Panc1 (cell line): ENCODE measurements around the gene KANSL3. TPM values are rescaled to one million over a fixed set of nuclear protein-coding genes. Genes with fewer than 3 reads are reported as not detected.

Experiments
- ATAC-seq: fragments of 200-7000 bp; cut with Tn5 transposase; 2 replicates; pipeline ENCODE4 v1.9.1; 2020; ENCODE audit warnings: mild to moderate bottlenecking, moderate library complexity
- BruUV-seq: library from RNA; stranded (reverse); fragments of 400-500 nt; replicated peaks from 2 replicates; lab custom pipeline; 2021; lab: Mats Ljungman, UMichigan
- CTCF ChIA-PET: fragments of 300-600 bp; sonication (Branson Sonifier 250); formaldehyde crosslinking; loops from one replicate; lab custom pipeline; 2022; ENCODE audit warnings: antibody characterized with exemption; lab: Charles Lee
- POLR2A ChIA-PET: fragments of 300-600 bp; sonication (Branson Sonifier 250); formaldehyde crosslinking; loops from one replicate; lab custom pipeline; 2022; ENCODE audit warnings: antibody characterized with exemption; lab: Charles Lee
- DNase-seq: peaks from one replicate; pipeline ENCODE4 v3.0.0-alpha.2; 2010; ENCODE audit warnings: low read depth, low spot score
- H3K27ac ChIP-seq: 2 replicates; pipeline ENCODE4 v1.5.1; 2011; ENCODE audit warnings: mild to moderate bottlenecking, low read length, inconsistent platforms
- H3K27me3 ChIP-seq: fragments of 200-500 bp; sonication (Bioruptor generic); 2 replicates; pipeline ENCODE4 v1.6.0; 2014; ENCODE audit warnings: low read length, inconsistent platforms; ENCODE audit not compliant: control insufficient read depth, insufficient read depth
- H3K36me3 ChIP-seq: fragments of 200-500 bp; sonication (Bioruptor generic); 2 replicates; pipeline ENCODE4 v1.5.1; 2014; ENCODE audit warnings: inconsistent platforms, mild to moderate bottlenecking, low read length, moderate library complexity; ENCODE audit not compliant: control insufficient read depth, insufficient read depth
- H3K4me1 ChIP-seq: 2 replicates; pipeline ENCODE4 v1.5.1; 2011; ENCODE audit warnings: inconsistent platforms, mild to moderate bottlenecking, low read length, moderate library complexity; ENCODE audit not compliant: control insufficient read depth, insufficient read depth
- H3K4me3 ChIP-seq, 2 experiments: 2 replicates each; pipeline ENCODE4 v1.5.1; 2011 to 2012; ENCODE audit warnings: low read depth in 2 of 2, low read length in 2 of 2, mild to moderate bottlenecking in 2 of 2, inconsistent platforms in 1 of 2, moderate library complexity in 1 of 2
- H3K9me3 ChIP-seq: fragments of 200-500 bp; sonication (Bioruptor generic); 2 replicates; pipeline ENCODE4 v1.5.1; 2014; ENCODE audit warnings: low read depth, mild to moderate bottlenecking, inconsistent platforms, low read length, moderate library complexity; ENCODE audit not compliant: control insufficient read depth, insufficient read depth
- POLR2AphosphoS5 ChIP-seq: IDR thresholded peaks from 2 replicates; pipeline ENCODE4 v1.6.1; 2012; ENCODE audit warnings: mild to moderate bottlenecking, low read depth, low read length, moderate library complexity
- SIN3A ChIP-seq: IDR thresholded peaks from 2 replicates; pipeline ENCODE4 v1.6.1; 2012; ENCODE audit warnings: low read depth, mild to moderate bottlenecking, low read length, moderate library complexity, borderline replicate concordance; ENCODE audit not compliant: insufficient read depth
- TCF7L2 ChIP-seq: IDR thresholded peaks from 2 replicates; pipeline ENCODE4 v1.6.1; 2011; ENCODE audit warnings: mild to moderate bottlenecking, low read depth, low read length, inconsistent platforms
- in situ Hi-C: cut with HindIII; loops from 2 replicates; pipeline ENCODE4 v1.10.0; 2016; ENCODE audit warnings: low sequenced_read_pairs, low pct_unique_long_range_greater_than_20kb
- intact Hi-C: fragments of 100-400 bp; cut with micrococcal nuclease; formaldehyde crosslinking; loops from one replicate; pipeline ENCODE4 v1.10.0; 2022; ENCODE audit not compliant: unreplicated experiment
- total RNA-seq: library from RNA; stranded (reverse); gene quantifications from one replicate; pipeline ENCODE4 v1.2.1, GENCODE V29; 2021; ENCODE audit not compliant: unreplicated experiment
- TF ChIP-seq, protein P1 (sequence below): fragments of 450-650 bp; IDR thresholded peaks from 2 replicates; pipeline ENCODE4 v1.5.1; 2017; ENCODE audit warnings: mild to moderate bottlenecking
- TF ChIP-seq, protein P2 (sequence below), 2 experiments: IDR thresholded peaks; 2 replicates each; pipeline ENCODE4 v1.6.1; 2011 to 2012; ENCODE audit warnings: low read depth in 2 of 2, control low read depth in 1 of 2, low read length in 1 of 2, mild to moderate bottlenecking in 1 of 2, moderate library complexity in 1 of 2; ENCODE audit not compliant: insufficient read depth in 1 of 2

KANSL3 gene
- total RNA-seq, 1 experiment from 2014 or later, result 50.3 TPM

DNA sequence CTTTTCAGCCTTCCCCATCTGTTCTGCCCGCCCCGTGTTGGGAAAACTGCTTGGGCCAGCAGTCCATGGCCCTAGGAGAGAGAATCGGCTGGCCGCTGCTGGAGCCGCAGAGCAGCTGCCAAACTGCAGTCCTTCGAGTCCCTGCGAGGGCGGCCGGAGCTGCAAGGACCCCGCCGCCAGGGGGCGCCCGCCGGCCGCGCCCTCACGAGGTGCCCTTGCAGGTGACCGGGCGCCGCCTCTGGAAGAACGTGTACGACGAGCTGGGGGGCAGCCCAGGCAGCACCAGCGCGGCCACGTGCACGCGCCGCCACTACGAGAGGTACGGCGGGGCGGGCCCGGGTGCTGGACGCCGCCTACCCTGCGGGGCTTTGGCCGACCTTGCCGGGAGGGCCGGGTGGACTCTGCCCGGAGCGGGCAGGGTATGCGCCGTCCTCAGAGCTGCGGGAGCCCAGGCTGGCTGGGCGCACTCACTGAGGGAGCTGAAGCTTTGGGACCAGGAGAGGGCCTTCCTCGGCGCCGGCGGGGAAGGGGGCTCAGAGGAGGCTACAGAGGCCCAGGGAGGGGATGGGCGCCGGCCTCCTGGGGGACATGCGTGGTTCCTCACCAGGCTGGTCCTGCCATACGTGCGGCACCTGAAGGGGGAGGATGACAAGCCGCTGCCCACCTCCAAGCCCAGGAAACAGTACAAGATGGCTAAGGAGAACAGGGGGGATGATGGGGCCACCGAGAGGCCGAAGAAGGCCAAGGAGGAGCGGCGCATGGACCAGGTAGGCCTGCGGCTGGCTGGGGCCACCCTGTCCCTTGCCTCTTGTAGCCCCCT, 87.9 kb downstream of the KANSL3 start:
- ATAC-seq (peak; percentile 69), DNase-seq (no peak)
- Histone ChIP-seq H3K4me1 (peaks cover 4% of the 10 kb centered on the region; the same call in 1 of the 2 replicates), H3K36me3 (no peaks in the 10 kb centered on the region), H3K27ac (no peak overlapping the region), H3K4me3 (no peak overlapping the region), H3K27me3 (no peaks in the 10 kb centered on the region), H3K9me3 (no peaks in the 10 kb centered on the region)
- TF ChIP-seq SIN3A, result no peak
- TF ChIP-seq, protein P1, sequence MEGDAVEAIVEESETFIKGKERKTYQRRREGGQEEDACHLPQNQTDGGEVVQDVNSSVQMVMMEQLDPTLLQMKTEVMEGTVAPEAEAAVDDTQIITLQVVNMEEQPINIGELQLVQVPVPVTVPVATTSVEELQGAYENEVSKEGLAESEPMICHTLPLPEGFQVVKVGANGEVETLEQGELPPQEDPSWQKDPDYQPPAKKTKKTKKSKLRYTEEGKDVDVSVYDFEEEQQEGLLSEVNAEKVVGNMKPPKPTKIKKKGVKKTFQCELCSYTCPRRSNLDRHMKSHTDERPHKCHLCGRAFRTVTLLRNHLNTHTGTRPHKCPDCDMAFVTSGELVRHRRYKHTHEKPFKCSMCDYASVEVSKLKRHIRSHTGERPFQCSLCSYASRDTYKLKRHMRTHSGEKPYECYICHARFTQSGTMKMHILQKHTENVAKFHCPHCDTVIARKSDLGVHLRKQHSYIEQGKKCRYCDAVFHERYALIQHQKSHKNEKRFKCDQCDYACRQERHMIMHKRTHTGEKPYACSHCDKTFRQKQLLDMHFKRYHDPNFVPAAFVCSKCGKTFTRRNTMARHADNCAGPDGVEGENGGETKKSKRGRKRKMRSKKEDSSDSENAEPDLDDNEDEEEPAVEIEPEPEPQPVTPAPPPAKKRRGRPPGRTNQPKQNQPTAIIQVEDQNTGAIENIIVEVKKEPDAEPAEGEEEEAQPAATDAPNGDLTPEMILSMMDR, result peak; percentile 96
- in situ Hi-C loops (no loop called here), intact Hi-C loops (no loop called here)
- ChIA-PET POLR2A (no interaction called here), CTCF (interaction anchor here (0.8 kb wide), 1 partner anchor 12 kb away, joined by 3 read pairs; no protein-coding TSS in a partner anchor)
- BruUV-seq, result no TSS peak

DNA sequence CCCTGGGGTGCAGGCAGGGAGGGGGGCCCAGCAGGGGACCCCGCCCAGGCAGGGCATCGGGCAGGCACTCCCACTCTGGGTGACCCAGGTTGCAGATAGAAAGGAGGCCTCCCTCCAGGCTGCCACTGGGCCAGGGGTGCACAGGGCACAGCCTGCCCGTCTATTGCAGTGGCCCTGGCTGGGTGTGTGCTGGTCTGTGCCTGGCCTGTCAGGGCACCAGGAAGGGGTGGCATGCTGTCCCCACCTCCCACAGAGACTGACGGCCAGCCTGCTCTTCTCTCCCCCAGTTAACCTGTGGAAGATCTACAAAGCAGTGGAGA, 88.7 kb downstream of the KANSL3 start:
- Histone ChIP-seq H3K4me1 (peaks cover under 1% of the 10 kb centered on the region; the same call in 1 of the 2 replicates), H3K27me3 (no peaks in the 10 kb centered on the region), H3K36me3 (no peaks in the 10 kb centered on the region), H3K27ac (no peak overlapping the region), H3K9me3 (no peaks in the 10 kb centered on the region), H3K4me3 (no peak overlapping the region)
- ATAC-seq (no peak), DNase-seq (no peak)
- BruUV-seq, result no TSS peak
- intact Hi-C loops, result no loop called here
- ChIA-PET POLR2A (no interaction called here), CTCF (interaction anchor here (0.8 kb wide), 1 partner anchor 11 kb away, joined by 3 read pairs; no protein-coding TSS in a partner anchor)
- TF ChIP-seq, protein P1, result no peak
- TF ChIP-seq, protein P2, sequence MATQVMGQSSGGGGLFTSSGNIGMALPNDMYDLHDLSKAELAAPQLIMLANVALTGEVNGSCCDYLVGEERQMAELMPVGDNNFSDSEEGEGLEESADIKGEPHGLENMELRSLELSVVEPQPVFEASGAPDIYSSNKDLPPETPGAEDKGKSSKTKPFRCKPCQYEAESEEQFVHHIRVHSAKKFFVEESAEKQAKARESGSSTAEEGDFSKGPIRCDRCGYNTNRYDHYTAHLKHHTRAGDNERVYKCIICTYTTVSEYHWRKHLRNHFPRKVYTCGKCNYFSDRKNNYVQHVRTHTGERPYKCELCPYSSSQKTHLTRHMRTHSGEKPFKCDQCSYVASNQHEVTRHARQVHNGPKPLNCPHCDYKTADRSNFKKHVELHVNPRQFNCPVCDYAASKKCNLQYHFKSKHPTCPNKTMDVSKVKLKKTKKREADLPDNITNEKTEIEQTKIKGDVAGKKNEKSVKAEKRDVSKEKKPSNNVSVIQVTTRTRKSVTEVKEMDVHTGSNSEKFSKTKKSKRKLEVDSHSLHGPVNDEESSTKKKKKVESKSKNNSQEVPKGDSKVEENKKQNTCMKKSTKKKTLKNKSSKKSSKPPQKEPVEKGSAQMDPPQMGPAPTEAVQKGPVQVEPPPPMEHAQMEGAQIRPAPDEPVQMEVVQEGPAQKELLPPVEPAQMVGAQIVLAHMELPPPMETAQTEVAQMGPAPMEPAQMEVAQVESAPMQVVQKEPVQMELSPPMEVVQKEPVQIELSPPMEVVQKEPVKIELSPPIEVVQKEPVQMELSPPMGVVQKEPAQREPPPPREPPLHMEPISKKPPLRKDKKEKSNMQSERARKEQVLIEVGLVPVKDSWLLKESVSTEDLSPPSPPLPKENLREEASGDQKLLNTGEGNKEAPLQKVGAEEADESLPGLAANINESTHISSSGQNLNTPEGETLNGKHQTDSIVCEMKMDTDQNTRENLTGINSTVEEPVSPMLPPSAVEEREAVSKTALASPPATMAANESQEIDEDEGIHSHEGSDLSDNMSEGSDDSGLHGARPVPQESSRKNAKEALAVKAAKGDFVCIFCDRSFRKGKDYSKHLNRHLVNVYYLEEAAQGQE (IDR thresholded peaks at IDR 0.05; ENCODE audit: insufficient read depth in 1 of 2, low read depth in 2 of 2, low read length in 1 of 2), result no peak
- TF ChIP-seq TCF7L2, result no peak
- no peak for TF ChIP-seq SIN3A
- TF ChIP-seq POLR2AphosphoS5, result no peak
- in situ Hi-C loops, result no loop called here
